NCI-H2227 (cell line): Measurements from ENCODE around the gene PLPPR5.
"Not testable (repeated sequence)": the region's sequence is repeated elsewhere in the genome, so short reads cannot be mapped to it uniquely, and the experiment has no call there.

Source experiments
- DNase-seq: peaks from one replicate; lab custom pipeline; 2025; ENCODE audit not compliant: unreplicated experiment; lab: John Stamatoyannopoulos, UW

PLPPR5 gene

GRCh38 chr1:99004861-99005442 lies at the start of gene PLPPR5:
Gene PLPPR5, minus strand, starts transcription at chr1:99004861. Its CDS starts 190 bp downstream, at chr1:99004671.
- DNase-seq, result peak; percentile 35

GRCh38 chr1:99051611-99052283 lies 47.1 kb upstream of the PLPPR5 start:
- DNase-seq, result no peak

- no peak for DNase-seq
Measured at GRCh38 chr1:99049745-99050144, 45.1 kb upstream of the PLPPR5 start.

GRCh38 chr1:99036746-99037145 lies 32.1 kb upstream of the PLPPR5 start:
- DNase-seq, result not testable (repeated sequence)

GRCh38 chr1:99018313-99018712 lies 13.7 kb upstream of the PLPPR5 start:
- DNase-seq, result no peak

- no peak for DNase-seq
Measured at GRCh38 chr1:99017655-99018054, 13.0 kb upstream of the PLPPR5 start.

- no peak for DNase-seq
Measured at GRCh38 chr1:99010679-99011078, 6.0 kb upstream of the PLPPR5 start.

GRCh38 chr1:99007366-99007765 lies 2.7 kb upstream of the PLPPR5 start:
- DNase-seq, result no peak

GRCh38 chr1:99005537-99005942 lies 879 bp upstream of the PLPPR5 start:
- peak; percentile 27 for DNase-seq

GRCh38 chr1:99004254-99004860 lies 304 bp downstream of the PLPPR5 start:
- peak; percentile 35 for DNase-seq

- peak; percentile 22 for DNase-seq
Measured at GRCh38 chr1:99003581-99004253, 944 bp downstream of the PLPPR5 start.

GRCh38 chr1:98992844-98993243 lies 11.8 kb downstream of the PLPPR5 start:
- DNase-seq, result no peak

- peak; percentile 8 for DNase-seq
Measured at GRCh38 chr1:98991127-98992012, 13.3 kb downstream of the PLPPR5 start.

- DNase-seq, result no peak
Measured at GRCh38 chr1:98989556-98989907, 15.1 kb downstream of the PLPPR5 start.

GRCh38 chr1:98988904-98989555 lies 15.6 kb downstream of the PLPPR5 start:
- no peak for DNase-seq

- no peak for DNase-seq
Measured at GRCh38 chr1:98985687-98986086, 19.0 kb downstream of the PLPPR5 start.

- no peak for DNase-seq
Measured at GRCh38 chr1:98981917-98982513, 22.6 kb downstream of the PLPPR5 start.

GRCh38 chr1:98979463-98979862 lies 25.2 kb downstream of the PLPPR5 start:
- DNase-seq, result no peak

- no peak for DNase-seq
Measured at GRCh38 chr1:98975810-98976209, 28.9 kb downstream of the PLPPR5 start.

GRCh38 chr1:98975113-98975512 lies 29.5 kb downstream of the PLPPR5 start:
- DNase-seq, result no peak
